DOHH2 (cell line): Measurements from ENCODE around the gene DCAF5.

Source experiments
- CTCF ChIP-seq: fragments of 200-600 bp; sonication (generic); IDR thresholded peaks from one replicate; pipeline ENCODE4 v1.5.1; 2014; ENCODE audit warnings: antibody characterized with exemption, mild to moderate bottlenecking, low read depth, low read length; ENCODE audit not compliant: poor library complexity, severe bottlenecking
- EZH2phosphoT487 ChIP-seq: fragments of 200-600 bp; sonication (generic); IDR thresholded peaks from 2 replicates; pipeline ENCODE4 v1.6.1; 2017; ENCODE audit warnings: borderline replicate concordance, mild to moderate bottlenecking, antibody characterized with exemption, low read length, moderate library complexity, mixed read lengths

- TF ChIP-seq CTCF (no peak), EZH2phosphoT487 (no peak)
Observed at GRCh38 chr14:69049675-69050074, 103.2 kb downstream of the DCAF5 start.
